Measurements from ENCODE around the gene MARCHF9.
"Not testable (repeated sequence)": the region's sequence is repeated elsewhere in the genome, so short reads cannot be mapped to it uniquely, and the experiment has no call there.

Gene MARCHF9

GRCh38 chr12:57754411-57755193 is at the start of gene MARCHF9:
TSS of gene MARCHF9 (plus strand) at chr12:57755103. CDS start at chr12:57755529, 426 bp downstream.
- Histone ChIP-seq H3K36me3 (peaks cover 28% of the 10 kb centered on the region), H4K20me1 (peaks cover 57% of the 10 kb centered on the region), H3K27me3 (peaks cover 66% of the 10 kb centered on the region), H3K4me1 (peaks cover 51% of the 10 kb centered on the region), H3K4me2 (peak within 1 kb of the TSS; percentile 99), H3K27ac (no peak within 1 kb of the TSS), H3K9ac (peak within 1 kb of the TSS; percentile 65), H3K4me3 (peak within 1 kb of the TSS; percentile 73), H3K9me3 (no peaks in the 10 kb centered on the region)
- no peak for TF ChIP-seq Cebpa-rat (IDR thresholded peaks at IDR 0.05)

- peaks cover 15% of the 10 kb centered on the region for H3K9me3 ChIP-seq
- TF ChIP-seq Cebpa-rat (IDR thresholded peaks at IDR 0.05) = no peak
- H4K20me1 ChIP-seq = no peaks in the 10 kb centered on the region
- H3K4me2 ChIP-seq = no peak overlapping the region
- H3K9ac ChIP-seq = no peak overlapping the region
- peaks cover 61% of the 10 kb centered on the region for H3K36me3 ChIP-seq
- no peak overlapping the region for H3K4me3 ChIP-seq
- no peak overlapping the region for H3K27ac ChIP-seq
- no peaks in the 10 kb centered on the region for H3K27me3 ChIP-seq
- no peaks in the 10 kb centered on the region for H3K4me1 ChIP-seq
These were observed 47.7 kb upstream of the MARCHF9 start for GRCh38 chr12:57707250-57707649.

- Histone ChIP-seq H3K9me3 (peaks cover 10% of the 10 kb centered on the region), H3K36me3 (peaks cover 60% of the 10 kb centered on the region), H3K4me1 (no peaks in the 10 kb centered on the region), H3K4me3 (no peak overlapping the region), H3K9ac (no peak overlapping the region), H3K27me3 (no peaks in the 10 kb centered on the region), H3K27ac (no peak overlapping the region), H4K20me1 (no peaks in the 10 kb centered on the region), H3K4me2 (no peak overlapping the region)
- TF ChIP-seq Cebpa-rat (IDR thresholded peaks at IDR 0.05) = no peak
These were observed 46.6 kb upstream of the MARCHF9 start for GRCh38 chr12:57708296-57708695.

GRCh38 chr12:57712701-57713100 is 42.2 kb upstream of the MARCHF9 start:
- H3K36me3 ChIP-seq = peaks cover 67% of the 10 kb centered on the region
- no peaks in the 10 kb centered on the region for H3K4me1 ChIP-seq
- TF ChIP-seq Cebpa-rat (IDR thresholded peaks at IDR 0.05) = no peak
- no peak overlapping the region for H3K4me2 ChIP-seq
- no peaks in the 10 kb centered on the region for H3K27me3 ChIP-seq
- no peaks in the 10 kb centered on the region for H4K20me1 ChIP-seq
- no peak overlapping the region for H3K4me3 ChIP-seq
- H3K27ac ChIP-seq = no peak overlapping the region
- no peaks in the 10 kb centered on the region for H3K9me3 ChIP-seq
- H3K9ac ChIP-seq = no peak overlapping the region

- Histone ChIP-seq H3K27ac (no peak overlapping the region), H3K4me3 (no peak overlapping the region), H3K4me2 (no peak overlapping the region), H4K20me1 (no peaks in the 10 kb centered on the region), H3K4me1 (no peaks in the 10 kb centered on the region), H3K9me3 (no peaks in the 10 kb centered on the region), H3K27me3 (no peaks in the 10 kb centered on the region), H3K36me3 (peaks cover 70% of the 10 kb centered on the region), H3K9ac (no peak overlapping the region)
- TF ChIP-seq Cebpa-rat (IDR thresholded peaks at IDR 0.05) = no peak
These were observed 41.7 kb upstream of the MARCHF9 start for GRCh38 chr12:57713209-57713608.

GRCh38 chr12:57715036-57715748 is 39.7 kb upstream of the MARCHF9 start:
- not testable (repeated sequence) for H3K4me2 ChIP-seq, H3K9ac ChIP-seq, H3K27me3 ChIP-seq, H3K27ac ChIP-seq, H3K9me3 ChIP-seq, H3K4me1 ChIP-seq, H3K4me3 ChIP-seq, H4K20me1 ChIP-seq
- H3K36me3 ChIP-seq = peaks cover 90% of the 10 kb centered on the region

GRCh38 chr12:57715786-57716185 is 39.1 kb upstream of the MARCHF9 start:
- Histone ChIP-seq H3K36me3 (peaks cover 93% of the 10 kb centered on the region), H4K20me1 (no peaks in the 10 kb centered on the region), H3K4me3 (no peak overlapping the region), H3K4me1 (no peaks in the 10 kb centered on the region), H3K27me3 (no peaks in the 10 kb centered on the region), H3K9me3 (no peaks in the 10 kb centered on the region), H3K27ac (no peak overlapping the region), H3K9ac (no peak overlapping the region), H3K4me2 (no peak overlapping the region)
- no peak for TF ChIP-seq Cebpa-rat (IDR thresholded peaks at IDR 0.05)

GRCh38 chr12:57716305-57716704 is 38.6 kb upstream of the MARCHF9 start:
- no peaks in the 10 kb centered on the region for H3K9me3 ChIP-seq
- no peak for TF ChIP-seq Cebpa-rat (IDR thresholded peaks at IDR 0.05)
- no peak overlapping the region for H3K27ac ChIP-seq
- no peaks in the 10 kb centered on the region for H3K27me3 ChIP-seq
- H4K20me1 ChIP-seq = no peaks in the 10 kb centered on the region
- H3K4me3 ChIP-seq = no peak overlapping the region
- no peak overlapping the region for H3K4me2 ChIP-seq
- peaks cover 93% of the 10 kb centered on the region for H3K36me3 ChIP-seq
- H3K4me1 ChIP-seq = no peaks in the 10 kb centered on the region
- no peak overlapping the region for H3K9ac ChIP-seq

- no peaks in the 10 kb centered on the region for H3K4me1 ChIP-seq
- no peak for TF ChIP-seq Cebpa-rat (IDR thresholded peaks at IDR 0.05)
These were observed 37.8 kb upstream of the MARCHF9 start for GRCh38 chr12:57717131-57717530.

More at GRCh38 chr12:57717131-57717530, 37.8 kb upstream of the MARCHF9 start:
- H3K9ac ChIP-seq = no peak overlapping the region
- H3K4me2 ChIP-seq = no peak overlapping the region
- peaks cover 93% of the 10 kb centered on the region for H3K36me3 ChIP-seq
- H3K27me3 ChIP-seq = no peaks in the 10 kb centered on the region
- H3K4me3 ChIP-seq = no peak overlapping the region
- H3K27ac ChIP-seq = no peak overlapping the region
- H3K9me3 ChIP-seq = no peaks in the 10 kb centered on the region
- peaks cover 4% of the 10 kb centered on the region; the same call in 1 of the 2 replicates for H4K20me1 ChIP-seq
